Transverse colon (tissue), 4 donors: ENCODE results near the gene UBE2D2. TPM values are rescaled to one million over a fixed set of nuclear protein-coding genes. Genes with fewer than 3 reads are reported as not detected.
A peak's percentile ranks its signal among the peaks of the same experiment; 100 is the strongest.

ENCODE experiments used
- DNase-seq: peaks from one replicate; pipeline ENCODE4 v3.0.0-alpha.2; 2019
- H3K27ac ChIP-seq, 4 donors: fragments of 200-600 bp; sonication (generic); 2 replicates each; pipeline ENCODE4 v1.5.1; 2016 to 2018; ENCODE audit warnings: inconsistent platforms in 4 of 4
- H3K27me3 ChIP-seq: fragments of 200-600 bp; sonication (generic); 2 replicates; pipeline ENCODE4 v1.5.1; 2017; ENCODE audit warnings: inconsistent platforms
- H3K36me3 ChIP-seq, 4 donors: fragments of 200-600 bp; sonication (generic); 2 replicates each; pipeline ENCODE4 v1.5.1; 2017 to 2019; ENCODE audit warnings: inconsistent platforms in 4 of 4
- H3K4me1 ChIP-seq, 4 donors: fragments of 200-600 bp; sonication (generic); 2 replicates each; pipeline ENCODE4 v1.5.1; 2017 to 2020; ENCODE audit warnings: inconsistent platforms in 4 of 4
- H3K4me3 ChIP-seq, 4 donors: fragments of 200-600 bp; sonication (generic); 1 replicate in 1 of 4; 2 replicates in 3 of 4; pipeline versions ENCODE4 v1.5.1 to v1.6.1; 2017 to 2019; ENCODE audit warnings: inconsistent platforms in 4 of 4
- H3K9me3 ChIP-seq, 2 donors: fragments of 200-600 bp; sonication (generic); 2 replicates each; pipeline ENCODE4 v1.5.1; 2017 to 2019; ENCODE audit warnings: inconsistent platforms in 2 of 2
- CTCF ChIP-seq, 5 experiments: fragments of 200-600 bp in 3 of 5; fragments of 450-650 bp in 2 of 5; sonication (generic) in 3 of 5; IDR thresholded peaks; 1 replicate in 2 of 5; 2 replicates in 3 of 5; pipeline ENCODE4 v1.5.1; 2016 to 2017; ENCODE audit warnings: antibody characterized with exemption in 5 of 5, inconsistent platforms in 3 of 5, mild to moderate bottlenecking in 2 of 5, moderate library complexity in 1 of 5
- EP300 ChIP-seq: sonication (generic); formaldehyde crosslinking; IDR thresholded peaks from one replicate; pipeline ENCODE4 v1.6.1; 2017; ENCODE audit warnings: antibody characterized with exemption, low read depth
- POLR2A ChIP-seq: fragments of 450-650 bp; IDR thresholded peaks from one replicate; pipeline ENCODE4 v1.6.1; 2016; ENCODE audit warnings: antibody characterized with exemption, mild to moderate bottlenecking, moderate library complexity
- POLR2AphosphoS5 ChIP-seq, 3 donors: sonication (generic); formaldehyde crosslinking; IDR thresholded peaks; one replicate each; pipeline ENCODE4 v1.6.1; 2016; ENCODE audit warnings: antibody characterized with exemption in 3 of 3
- WGBS, 2 donors: methylation state at CpG; one replicate each; pipeline ENCODE4 v1.1.5; 2018; ENCODE audit warnings: low coverage in 1 of 2; 5-methylcytosine and 5-hydroxymethylcytosine counted together
- in situ Hi-C, 4 donors: fragments of 200-750 bp; cut with MboI; loops; one replicate each; pipeline versions ENCODE4 v1.15.0 to v1.15.1; 2017; ENCODE audit warnings: low sequenced_read_pairs in 3 of 4, low pct_ligation_motif_present in 1 of 4, low pct_unique_long_range_greater_than_20kb in 1 of 4
- intact Hi-C: fragments of 100-400 bp; cut with DNase I; formaldehyde crosslinking; loops from one replicate; pipeline ENCODE4 v1.15.1; 2023; ENCODE audit warnings: low total_unique reads
- total RNA-seq, 4 donors: library from RNA; depleted of rRNA; stranded (reverse); fragments of >200 nt; gene quantifications; one replicate each; pipeline ENCODE4 v1.1.0, GENCODE V29; 2016

The UBE2D2 gene
- total RNA-seq, 4 donors from 2014 or later, result 45.6 to 134 (median 80.8) TPM

DNA sequence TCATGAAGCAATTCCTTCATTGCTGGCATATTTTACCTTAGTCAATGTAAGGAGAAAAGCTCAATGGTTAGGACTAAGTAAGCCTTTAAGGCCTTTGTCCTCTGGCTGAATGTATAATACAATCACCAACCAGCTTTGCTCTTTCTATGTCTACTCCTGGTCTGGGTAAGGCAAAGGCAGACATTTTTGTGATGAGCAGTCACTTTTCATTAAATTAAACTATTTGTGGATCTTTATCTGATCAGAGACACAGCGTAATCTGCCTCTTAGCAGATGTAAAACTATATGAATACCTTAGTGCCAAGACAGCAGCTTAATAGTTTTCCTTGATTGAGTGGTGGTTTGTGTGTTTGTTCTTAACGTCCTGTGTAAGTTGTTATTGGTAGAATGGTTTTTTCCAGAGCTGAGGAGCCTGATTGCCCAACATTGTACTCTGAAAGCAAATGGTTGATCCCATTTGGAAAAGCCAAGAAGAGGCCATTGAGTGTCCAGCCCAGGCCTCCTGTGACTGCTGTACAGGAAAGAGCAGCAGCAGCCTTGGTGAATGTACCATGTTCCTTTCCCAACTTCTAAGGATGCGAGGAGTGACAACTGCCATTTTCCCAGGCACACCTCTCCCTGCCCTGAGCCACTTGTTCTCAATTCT lies 70.5 kb downstream of the UBE2D2 start:
- Histone ChIP-seq H3K4me1 (peaks cover 8 to 23% (median 17%) of the 10 kb centered on the region in 4 donors), H3K27me3 (no peaks in the 10 kb centered on the region), H3K36me3 (peaks cover 0 to 19% (median 8%) of the 10 kb centered on the region in 4 donors), H3K27ac (no peak overlapping the region), H3K9me3 (no peaks in the 10 kb centered on the region), H3K4me3 (no peak overlapping the region)
- intact Hi-C loops (loop anchor here (2.0 kb wide), 1 partner anchor 59 kb away; no protein-coding TSS in a partner anchor), in situ Hi-C loops (loop anchor here (5.0 to 25.0 kb wide), 3 partner anchors 63 to 131 kb away; no protein-coding TSS in a partner anchor)
- 69 to 70% methylated on average over 3 of the region's 3 CpGs for WGBS, 2 donors
- no peak for DNase-seq
- no peak for TF ChIP-seq EP300

DNA sequence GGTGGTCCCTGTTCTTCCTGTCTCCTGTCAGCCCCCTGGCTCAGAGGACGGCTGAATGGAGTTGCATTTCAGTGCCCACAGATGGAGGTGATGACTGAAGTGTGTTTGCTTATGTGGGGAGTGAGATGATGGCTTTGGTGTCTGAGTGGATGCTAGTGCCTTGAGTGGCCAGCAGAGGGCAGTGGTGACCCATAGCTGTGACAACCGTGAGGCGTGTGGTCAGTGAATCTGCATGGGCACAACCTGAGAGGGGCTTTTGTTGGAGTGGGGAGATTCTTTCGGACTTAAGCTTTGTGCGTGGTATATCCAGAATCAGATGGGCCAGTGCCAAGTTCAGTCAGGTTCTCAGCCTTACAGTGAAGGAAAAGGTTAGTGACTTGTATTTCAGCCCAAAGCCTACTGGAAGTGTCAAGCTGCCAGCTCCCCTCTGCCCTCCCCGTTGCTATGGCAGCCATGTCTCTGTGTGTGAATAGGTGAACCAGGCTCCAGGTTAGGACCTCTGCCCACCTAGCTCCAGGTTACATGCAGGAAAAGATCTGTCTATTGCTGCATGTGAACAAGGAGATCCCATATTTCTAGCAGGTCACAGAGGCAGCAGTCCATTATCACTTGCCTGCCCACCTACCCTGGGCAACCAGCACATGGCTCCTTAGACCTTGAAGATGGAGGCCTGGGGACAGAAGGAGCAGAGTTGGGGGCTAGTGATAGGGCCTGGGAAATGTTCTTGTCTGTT lies 72.3 kb downstream of the UBE2D2 start:
- Histone ChIP-seq H3K9me3 (no peaks in the 10 kb centered on the region), H3K36me3 (peaks cover 0 to 2% (median 0%) of the 10 kb centered on the region in 4 donors), H3K27ac (no peak overlapping the region), H3K4me3 (no peak overlapping the region), H3K4me1 (peaks cover 22 to 39% (median 34%) of the 10 kb centered on the region in 4 donors), H3K27me3 (no peaks in the 10 kb centered on the region)
- 10% methylated on average over 6 of the region's 6 CpGs; no CpG with 5 or more reads in 1 of the 2 donors for WGBS, 2 donors
- intact Hi-C loops (loop anchor here (1.0 to 2.0 kb wide), 2 partner anchors 57 to 132 kb away; no protein-coding TSS in a partner anchor), in situ Hi-C loops (loop anchor here (5.0 to 25.0 kb wide), 3 partner anchors 61 to 129 kb away; no protein-coding TSS in a partner anchor)
- TF ChIP-seq POLR2A (no peak), CTCF (IDR thresholded peaks at IDR 0.05) (peak; percentile 96 to 99 (median 96)), EP300 (no peak), POLR2AphosphoS5 (IDR thresholded peaks at IDR 0.05) (peak in 2 of 3 donors; percentile 11 to 48)
- DNase-seq, result peak; percentile 77

DNA sequence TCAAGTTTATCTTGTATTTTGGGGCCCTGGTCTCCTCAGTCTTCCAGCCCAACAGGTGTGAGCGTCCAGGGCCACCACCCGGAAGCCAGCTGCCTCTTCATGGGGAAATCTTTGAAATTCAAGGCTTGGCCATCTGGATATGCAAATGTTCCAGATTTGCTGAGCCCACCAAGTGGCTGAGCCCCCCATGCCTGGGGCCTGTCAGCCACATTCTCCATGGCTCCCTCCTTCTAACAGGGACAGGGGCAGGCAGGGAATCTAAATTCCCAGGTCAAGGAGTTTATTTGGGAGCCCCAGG lies 72.8 kb downstream of the UBE2D2 start:
- in situ Hi-C loops, result loop anchor here (5.0 to 25.0 kb wide), 3 partner anchors 61 to 128 kb away; no protein-coding TSS in a partner anchor
- 64% methylated on average over 2 of the region's 2 CpGs; no CpG with 5 or more reads in 1 of the 2 donors for WGBS, 2 donors
- no peaks in the 10 kb centered on the region for H3K27me3 ChIP-seq

DNA sequence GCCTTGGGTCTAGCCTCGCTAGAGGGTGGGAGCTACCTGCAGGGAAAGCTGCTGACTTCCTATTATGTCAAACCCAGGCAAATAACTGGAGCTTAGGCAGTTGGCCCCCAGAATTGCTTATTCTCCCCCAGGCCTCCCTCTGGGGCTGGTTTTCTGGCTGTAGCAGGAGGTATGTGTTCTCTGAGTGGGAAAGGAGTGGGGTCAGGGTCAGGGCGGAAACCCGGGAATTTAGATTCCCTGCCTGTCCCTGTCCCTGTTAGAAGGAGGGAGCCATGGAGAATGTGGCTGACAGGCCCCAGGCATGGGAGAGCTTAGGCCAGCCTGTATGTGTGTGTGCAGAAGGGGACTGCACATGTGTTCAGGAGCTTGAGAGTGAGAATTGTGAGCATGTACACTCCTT lies 73.4 kb downstream of the UBE2D2 start:
- peaks cover 29 to 49% (median 42%) of the 10 kb centered on the region in 4 donors for H3K4me1 ChIP-seq
- intact Hi-C loops, result no loop called here
- no peaks in the 10 kb centered on the region for H3K27me3 ChIP-seq
- no peak overlapping the region for H3K4me3 ChIP-seq
- TF ChIP-seq POLR2A (no peak), POLR2AphosphoS5 (IDR thresholded peaks at IDR 0.05) (no peak), CTCF (IDR thresholded peaks at IDR 0.05) (no peak), EP300 (no peak)
- in situ Hi-C loops, result loop anchor here (5.0 to 25.0 kb wide), 3 partner anchors 60 to 128 kb away; no protein-coding TSS in a partner anchor
- 83 to 93% methylated on average over 3 of the region's 3 CpGs for WGBS, 2 donors
- no peaks in the 10 kb centered on the region for H3K36me3 ChIP-seq
- no peaks in the 10 kb centered on the region for H3K9me3 ChIP-seq
- DNase-seq, result no peak
- no peak overlapping the region for H3K27ac ChIP-seq

More for the DNA sequence above, 72.8 kb downstream of the UBE2D2 start:
- no peaks in the 10 kb centered on the region for H3K36me3 ChIP-seq
- intact Hi-C loops, result no loop called here
- peaks cover 27 to 44% (median 39%) of the 10 kb centered on the region in 4 donors for H3K4me1 ChIP-seq
- no peak overlapping the region for H3K4me3 ChIP-seq
- no peak for TF ChIP-seq POLR2AphosphoS5 (IDR thresholded peaks at IDR 0.05)
- no peak for TF ChIP-seq CTCF (IDR thresholded peaks at IDR 0.05)
- TF ChIP-seq EP300, result no peak
- TF ChIP-seq POLR2A, result no peak
- no peak for DNase-seq
- H3K9me3 ChIP-seq, result no peaks in the 10 kb centered on the region
- H3K27ac ChIP-seq, result no peak overlapping the region
